ENCODE data around the gene NSL1.

The NSL1 gene

DNA sequence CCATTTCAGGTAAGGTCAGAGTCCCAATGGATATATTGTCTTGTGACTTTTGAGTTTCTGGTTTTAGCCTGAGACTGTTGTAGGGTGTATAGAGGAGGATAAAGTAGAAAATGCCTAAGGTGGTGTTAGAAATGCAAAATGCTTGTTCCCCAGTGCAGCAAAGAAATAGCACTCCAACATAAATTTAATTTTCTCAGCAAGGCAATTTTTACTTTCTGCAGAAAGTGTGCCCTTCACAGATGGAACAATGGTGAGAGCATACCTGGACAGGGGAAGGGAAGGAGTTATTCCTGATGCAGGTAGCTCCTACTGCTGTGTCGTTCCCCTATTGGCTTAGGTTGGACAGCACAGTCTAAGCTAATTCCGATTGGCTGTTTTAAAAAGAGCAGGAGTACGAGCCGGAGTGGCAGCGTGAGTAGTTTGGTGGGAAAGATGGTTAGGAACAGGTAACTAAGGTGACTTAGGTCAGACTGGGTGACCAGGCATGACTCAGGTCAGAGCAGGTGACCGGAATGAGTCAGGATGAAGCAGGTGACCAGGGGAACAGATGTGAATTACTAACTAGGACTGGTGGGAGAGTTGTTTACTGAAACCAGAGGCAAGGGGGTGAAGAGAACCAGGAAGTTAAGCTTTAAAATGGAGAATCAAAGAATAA lies 34.3 kb upstream of the NSL1 start:
- H3K4me3 ChIP-seq = no peak overlapping the region
- no peak for DNase-seq (ENCODE audit: low spot score)
- TF ChIP-seq, protein P1, sequence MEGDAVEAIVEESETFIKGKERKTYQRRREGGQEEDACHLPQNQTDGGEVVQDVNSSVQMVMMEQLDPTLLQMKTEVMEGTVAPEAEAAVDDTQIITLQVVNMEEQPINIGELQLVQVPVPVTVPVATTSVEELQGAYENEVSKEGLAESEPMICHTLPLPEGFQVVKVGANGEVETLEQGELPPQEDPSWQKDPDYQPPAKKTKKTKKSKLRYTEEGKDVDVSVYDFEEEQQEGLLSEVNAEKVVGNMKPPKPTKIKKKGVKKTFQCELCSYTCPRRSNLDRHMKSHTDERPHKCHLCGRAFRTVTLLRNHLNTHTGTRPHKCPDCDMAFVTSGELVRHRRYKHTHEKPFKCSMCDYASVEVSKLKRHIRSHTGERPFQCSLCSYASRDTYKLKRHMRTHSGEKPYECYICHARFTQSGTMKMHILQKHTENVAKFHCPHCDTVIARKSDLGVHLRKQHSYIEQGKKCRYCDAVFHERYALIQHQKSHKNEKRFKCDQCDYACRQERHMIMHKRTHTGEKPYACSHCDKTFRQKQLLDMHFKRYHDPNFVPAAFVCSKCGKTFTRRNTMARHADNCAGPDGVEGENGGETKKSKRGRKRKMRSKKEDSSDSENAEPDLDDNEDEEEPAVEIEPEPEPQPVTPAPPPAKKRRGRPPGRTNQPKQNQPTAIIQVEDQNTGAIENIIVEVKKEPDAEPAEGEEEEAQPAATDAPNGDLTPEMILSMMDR (IDR thresholded peaks at IDR 0.05) = no peak
- H3K27ac ChIP-seq = no peak overlapping the region

DNA sequence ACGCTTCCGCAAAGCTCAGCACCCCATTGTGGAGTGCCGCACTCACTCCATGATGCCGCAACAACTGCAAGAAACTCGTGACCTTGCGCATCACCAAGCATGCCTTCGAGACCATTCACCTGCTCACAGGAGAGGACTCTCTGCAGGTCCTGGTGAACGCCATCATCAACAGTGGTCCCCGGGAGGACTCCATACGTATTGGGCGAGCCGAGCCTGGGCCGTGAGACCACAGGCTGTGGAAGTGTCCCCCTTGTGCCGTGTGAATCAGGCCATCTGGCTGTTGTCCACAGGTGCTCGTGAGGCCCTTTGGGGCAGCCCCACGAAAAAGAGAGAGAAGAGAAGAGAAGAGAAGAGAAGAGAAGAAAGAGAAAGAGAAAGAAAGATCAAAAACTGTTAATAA lies 32.6 kb upstream of the NSL1 start:
- no peak for DNase-seq (ENCODE audit: low spot score)
- Histone ChIP-seq H3K27ac (no peak overlapping the region), H3K4me3 (no peak overlapping the region)
- TF ChIP-seq, protein P1 (IDR thresholded peaks at IDR 0.05) = no peak

DNA sequence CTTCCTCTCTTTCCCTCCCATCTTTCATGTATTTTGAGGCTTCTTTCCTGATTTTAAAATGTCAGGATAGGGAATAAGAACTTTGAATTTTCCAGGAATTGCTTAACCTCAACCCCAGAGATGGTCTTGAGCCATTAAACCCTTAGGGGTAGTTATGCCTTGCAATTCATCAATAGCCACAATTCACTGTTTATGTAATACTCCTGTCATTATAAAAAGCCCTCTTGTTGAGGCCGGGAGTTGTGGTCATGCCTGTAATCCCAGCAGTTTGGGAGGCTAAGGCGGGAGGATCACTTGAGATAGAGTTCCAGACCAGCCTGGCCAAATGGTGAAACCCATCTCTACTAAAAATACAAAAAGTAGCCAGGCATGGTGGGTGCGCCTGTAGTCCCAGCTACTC lies 31.4 kb upstream of the NSL1 start:
- no peak for DNase-seq (ENCODE audit: low spot score)
- TF ChIP-seq, protein P1 (IDR thresholded peaks at IDR 0.05) = no peak
- H3K4me3 ChIP-seq = no peak overlapping the region
- H3K27ac ChIP-seq = no peak overlapping the region

DNA sequence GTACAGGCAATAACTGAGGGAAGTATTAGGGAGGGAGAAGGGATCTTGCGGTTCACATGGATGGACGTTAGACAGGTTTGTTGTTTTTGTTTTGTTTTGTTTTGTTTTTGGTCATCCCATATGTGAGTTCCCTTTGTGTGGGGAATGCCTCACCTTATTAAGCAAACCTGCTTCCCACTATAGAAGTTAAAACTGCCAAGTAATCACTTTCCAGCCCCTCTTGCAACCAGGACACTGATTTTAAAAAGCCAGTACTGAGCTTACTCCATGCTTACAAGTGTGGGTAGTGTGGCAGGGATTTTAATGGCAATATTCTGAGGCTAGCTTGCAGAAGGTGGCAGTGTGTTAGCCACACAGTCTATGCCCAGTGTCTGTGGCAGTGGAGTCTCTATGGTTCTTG lies 29.4 kb upstream of the NSL1 start:
- DNase-seq (ENCODE audit: low spot score) = no peak
- TF ChIP-seq, protein P1 (IDR thresholded peaks at IDR 0.05) = no peak
- Histone ChIP-seq H3K27ac (no peak overlapping the region), H3K4me3 (no peak overlapping the region)

DNA sequence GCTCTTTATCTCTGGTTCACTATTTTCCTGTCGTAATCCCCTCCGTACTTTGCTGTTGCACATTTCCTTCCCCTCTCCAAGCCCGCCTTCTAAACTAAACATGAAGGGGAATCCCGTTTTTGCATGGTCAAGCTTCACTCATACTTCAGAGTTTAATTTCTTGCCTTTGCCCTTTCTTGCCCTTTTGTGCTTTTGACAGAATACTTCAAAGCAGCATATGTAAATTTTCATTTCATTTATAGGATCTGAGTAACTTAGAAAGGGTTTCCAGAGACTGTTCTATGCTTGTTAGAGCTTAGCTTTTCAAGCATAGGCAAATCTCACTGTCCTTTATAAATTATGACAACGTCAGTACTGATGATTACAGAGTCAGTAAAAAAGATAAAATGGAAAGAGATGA lies 28.1 kb upstream of the NSL1 start:
- Histone ChIP-seq H3K4me3 (no peak overlapping the region), H3K27ac (no peak overlapping the region)
- TF ChIP-seq, protein P1 (IDR thresholded peaks at IDR 0.05) = no peak
- DNase-seq (ENCODE audit: low spot score) = no peak

DNA sequence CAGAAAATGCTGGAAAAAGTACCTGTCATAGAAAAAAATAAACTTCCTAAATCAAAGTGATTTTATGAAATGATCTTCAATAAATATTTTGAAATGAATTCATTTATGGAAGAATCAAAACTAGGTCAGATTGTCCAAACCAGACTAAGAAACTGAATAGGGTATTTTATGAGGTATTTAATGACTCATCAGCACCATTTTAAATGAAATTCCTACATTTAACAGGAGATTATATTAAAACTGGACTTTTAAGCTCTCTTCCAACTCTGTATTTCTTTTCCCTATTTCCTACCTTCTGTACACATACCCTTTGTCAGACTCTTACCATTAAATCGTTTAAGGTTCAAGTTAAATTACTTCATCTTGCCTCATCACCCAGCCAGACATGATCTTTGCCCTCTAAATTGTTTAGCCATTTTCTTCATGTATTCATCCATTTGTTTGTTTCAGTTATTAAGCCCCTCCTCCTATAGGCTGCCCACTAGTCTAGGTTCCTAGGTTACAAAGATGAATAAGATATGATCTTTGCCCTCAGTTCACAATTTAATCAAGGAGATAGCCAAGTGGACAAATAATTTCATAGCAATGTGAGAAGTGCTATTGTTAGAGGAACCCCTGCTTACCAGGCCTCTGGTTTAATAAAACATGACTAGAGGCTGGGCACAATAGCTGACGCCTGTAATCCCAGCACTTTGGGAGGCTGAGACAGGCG lies 25.1 kb upstream of the NSL1 start:
- no peak for DNase-seq (ENCODE audit: low spot score)
- TF ChIP-seq, protein P1 (IDR thresholded peaks at IDR 0.05) = no peak
- Histone ChIP-seq H3K4me3 (no peak overlapping the region), H3K27ac (no peak overlapping the region)
